Stimulated activated CD8-positive, alpha-beta memory T cell treated with anti-CD3 and anti-CD28 coated beads, Interleukin-4, amount 100 ng/mL, for 4 hours (primary cell): Measurements from ENCODE around the gene SNRNP40.
A peak's percentile ranks its signal among the peaks of the same experiment; 100 is the strongest.

ENCODE experiments used
- DNase-seq, 2 donors: peaks; one replicate each; pipeline ENCODE4 v3.0.0-alpha.2; 2020; ENCODE audit warnings: low read depth in 2 of 2, low spot score in 1 of 2

SNRNP40 gene

GRCh38 chr1:31296486-31297276 lies at the start of gene SNRNP40, which contains the start of gene ZCCHC17:
TSS of gene SNRNP40 (minus strand) at chr1:31296788. CDS start at chr1:31296751, 37 bp downstream.
TSS of gene ZCCHC17 (plus strand) at chr1:31297032. CDS start at chr1:31310099, 13,067 bp downstream.
- DNase-seq, result peak; percentile 81 to 89

- no peak for DNase-seq
Observed at GRCh38 chr1:31345635-31346034, 49.0 kb upstream of the SNRNP40 start.

DNA sequence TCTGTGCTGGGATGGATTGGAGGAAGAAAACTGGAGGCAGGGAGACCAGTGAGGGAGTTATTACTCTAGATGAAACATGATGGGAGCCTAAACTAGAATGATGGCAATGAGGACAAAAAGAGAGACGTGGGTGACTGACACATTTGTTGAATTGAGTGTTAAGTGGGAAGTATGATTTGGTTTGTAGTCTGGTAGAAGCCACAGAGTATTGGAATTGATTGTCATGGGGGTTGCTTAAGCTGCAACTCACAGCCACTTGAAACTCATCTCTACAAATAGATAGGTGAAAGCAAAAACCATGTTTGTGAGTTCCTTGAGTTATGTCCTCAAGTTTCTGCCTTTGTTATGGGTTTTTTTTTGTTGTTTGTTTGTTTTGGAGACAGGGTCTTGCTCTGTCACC lies 47.9 kb upstream of the SNRNP40 start:
- DNase-seq, result no peak

DNA sequence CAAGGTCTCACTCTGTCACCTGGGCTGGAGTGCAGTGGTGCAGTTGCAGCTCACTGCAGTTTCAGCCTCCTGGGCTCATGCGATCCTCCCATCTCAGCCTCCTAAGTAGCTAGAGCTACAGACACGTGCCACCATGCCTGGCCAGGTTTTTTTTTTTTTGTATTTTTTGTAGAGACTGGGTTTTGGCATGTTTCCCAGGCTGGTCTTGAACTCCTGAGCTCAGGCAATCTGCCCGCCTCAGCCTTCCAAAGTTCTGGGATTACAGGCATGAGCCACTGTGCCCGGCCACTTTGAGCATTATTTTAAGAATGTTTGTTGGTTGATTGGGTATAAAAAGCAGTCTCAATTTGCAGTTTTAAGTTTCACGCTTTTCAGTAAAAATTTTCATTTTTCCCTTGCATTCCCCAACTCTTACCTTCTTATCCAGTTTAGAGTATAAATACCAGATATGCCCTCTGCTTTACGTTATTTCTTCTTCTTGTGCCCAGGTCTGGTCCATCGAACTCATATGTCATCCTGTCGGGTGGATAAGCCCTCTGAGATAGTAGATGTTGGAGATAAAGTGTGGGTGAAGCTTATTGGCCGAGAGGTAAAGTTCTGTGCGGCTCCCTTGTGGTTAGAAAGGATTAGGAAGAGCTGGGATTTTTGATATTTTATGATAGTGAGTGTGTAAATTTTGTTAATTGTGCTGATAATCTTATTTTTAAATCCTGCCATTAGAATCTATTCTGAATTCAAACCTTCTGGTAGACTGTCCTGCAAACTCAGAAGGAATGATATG lies 40.3 kb upstream of the SNRNP40 start:
- DNase-seq, result no peak

- no peak for DNase-seq
Observed at GRCh38 chr1:31335007-31335406, 38.4 kb upstream of the SNRNP40 start.

GRCh38 chr1:31327381-31327780 lies 30.8 kb upstream of the SNRNP40 start:
- no peak for DNase-seq

DNA sequence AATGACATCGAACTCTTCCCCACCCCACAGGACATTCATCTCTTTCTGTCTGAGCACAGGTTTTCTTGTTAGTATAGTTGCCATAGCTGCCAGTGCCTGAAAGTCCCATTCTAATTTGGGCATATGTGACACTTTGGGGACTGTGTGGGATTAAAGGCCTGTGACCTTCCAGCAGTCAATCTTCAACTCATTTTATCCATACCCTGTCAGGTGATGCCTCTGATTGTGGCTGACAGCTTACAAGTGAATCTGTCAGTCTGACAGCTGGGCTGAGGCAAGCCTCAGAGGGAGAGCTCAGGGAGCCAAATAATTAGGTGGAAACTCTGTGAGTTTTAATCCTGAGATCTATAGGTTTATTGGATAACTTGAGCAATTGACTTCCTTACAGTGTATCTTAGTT lies 29.9 kb upstream of the SNRNP40 start:
- DNase-seq, result no peak

GRCh38 chr1:31324992-31325391 lies 28.4 kb upstream of the SNRNP40 start:
- DNase-seq, result no peak

DNA sequence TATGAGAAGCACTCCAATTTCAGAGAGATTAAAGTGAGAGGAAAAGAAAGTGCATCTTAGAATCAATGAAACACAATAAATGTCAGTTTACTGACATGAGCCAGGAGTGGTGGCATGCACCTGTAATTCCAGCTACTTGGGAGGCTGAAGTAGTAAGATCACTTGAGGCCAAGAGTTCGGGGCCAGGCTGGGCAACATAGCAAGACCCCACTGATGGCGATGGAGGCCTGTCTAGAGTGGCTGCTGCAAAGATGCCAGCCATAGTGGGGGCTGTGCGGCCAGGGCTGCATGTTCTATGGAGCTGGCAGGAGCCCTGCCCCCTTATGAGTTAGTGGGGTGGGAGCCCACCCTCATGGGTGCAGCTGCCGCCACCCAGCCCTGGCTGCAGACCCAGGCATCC lies 27.5 kb upstream of the SNRNP40 start:
- no peak for DNase-seq

DNA sequence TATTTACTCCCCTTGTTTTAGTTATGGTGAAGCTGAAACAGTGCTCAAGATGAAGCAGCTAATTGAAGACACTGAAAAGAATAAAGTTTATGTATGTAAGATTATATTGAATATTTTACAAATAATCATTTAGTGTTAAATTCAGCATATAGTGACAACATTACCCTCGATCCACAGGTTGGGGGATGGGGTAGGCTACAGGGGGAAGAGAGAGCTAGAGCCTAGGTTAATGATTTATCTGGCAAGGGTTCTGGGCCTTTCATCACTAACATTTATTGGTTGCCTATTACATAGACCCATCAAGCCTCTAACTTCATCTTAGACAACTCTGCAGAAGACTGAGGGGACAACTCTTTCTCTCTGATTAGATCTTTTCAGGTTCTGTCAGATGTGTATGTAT lies 21.6 kb upstream of the SNRNP40 start:
- DNase-seq, result no peak

GRCh38 chr1:31315902-31316301 lies 19.3 kb upstream of the SNRNP40 start:
- DNase-seq, result no peak

DNA sequence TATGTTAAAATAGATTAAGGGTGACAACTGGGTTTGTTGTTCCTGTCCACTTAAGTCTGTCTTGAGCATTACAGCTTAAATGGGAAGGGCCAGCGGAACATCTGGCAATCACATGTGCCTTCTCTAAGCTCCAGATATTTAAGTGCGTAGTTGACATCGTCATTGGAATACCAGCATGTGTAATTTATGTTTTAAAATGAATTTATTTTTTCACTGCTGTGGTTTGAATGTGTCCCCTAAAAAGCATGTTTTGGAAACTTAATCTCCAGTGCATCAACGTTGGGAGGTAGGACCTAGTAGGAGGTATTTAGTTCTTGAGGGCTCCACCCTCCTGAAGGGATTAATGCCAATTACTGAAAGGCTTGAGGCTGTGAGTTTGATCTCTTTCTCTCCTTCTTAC lies 13.6 kb upstream of the SNRNP40 start:
- no peak for DNase-seq

DNA sequence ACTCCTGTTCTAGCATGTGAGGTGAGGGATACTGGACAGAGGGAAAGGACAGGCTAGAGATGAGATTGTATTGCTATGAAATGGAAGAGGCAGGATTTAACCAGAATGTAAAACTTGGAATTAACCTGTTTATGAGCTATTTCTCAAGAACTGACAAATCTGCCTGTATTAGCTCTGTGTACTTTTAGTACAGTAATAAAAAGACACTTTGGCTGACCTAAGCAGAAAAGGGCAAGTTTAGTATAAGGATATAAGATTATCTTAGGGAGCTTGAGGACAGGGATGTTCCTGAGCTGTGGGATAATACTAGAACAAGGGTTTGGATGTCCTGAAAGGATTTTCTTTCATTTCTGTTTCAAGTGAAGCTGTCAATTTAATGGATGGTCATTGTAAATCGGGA lies 11.4 kb upstream of the SNRNP40 start:
- no peak for DNase-seq

DNA sequence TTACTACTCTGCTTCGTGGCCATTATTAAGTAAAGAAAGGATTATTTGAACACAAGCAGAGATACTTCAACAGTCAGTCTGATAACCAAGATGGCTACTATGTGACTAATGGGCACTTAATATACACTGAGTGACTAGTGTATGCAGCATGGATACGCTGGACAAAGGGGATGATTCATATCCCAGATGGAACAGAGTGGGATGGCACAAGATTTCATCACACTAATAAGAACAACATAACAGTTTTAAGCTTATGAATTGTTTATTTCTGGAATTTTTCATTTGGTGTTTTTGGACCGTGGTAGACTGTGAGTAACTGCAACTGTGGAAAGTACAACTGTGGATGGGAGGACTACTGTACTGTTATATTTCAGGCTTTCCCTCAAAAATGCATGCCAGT lies 9.7 kb upstream of the SNRNP40 start:
- DNase-seq, result no peak

GRCh38 chr1:31302709-31303441 lies 6.3 kb upstream of the SNRNP40 start:
- DNase-seq, result no peak

DNA sequence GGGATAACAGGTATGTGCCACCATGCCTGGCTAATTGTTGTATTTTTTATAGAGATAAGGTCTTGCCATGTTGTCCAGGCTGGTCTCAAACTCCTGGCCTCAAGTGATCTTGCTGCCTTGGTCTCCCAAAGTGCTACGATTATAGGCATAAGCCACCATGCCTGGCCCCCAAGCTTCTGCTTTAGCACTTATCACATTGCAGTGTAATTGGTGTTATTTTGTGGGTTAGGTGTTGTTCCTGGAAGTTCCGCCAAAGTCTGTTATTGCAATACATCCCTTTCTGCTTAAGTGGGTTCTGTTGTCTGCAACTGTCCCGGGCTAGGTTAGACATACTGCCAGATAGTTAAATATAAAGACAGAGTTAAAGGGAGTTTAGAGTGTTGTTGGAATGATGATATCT lies 3.6 kb upstream of the SNRNP40 start:
- no peak for DNase-seq

GRCh38 chr1:31299365-31299764 lies 2.8 kb upstream of the SNRNP40 start:
- DNase-seq, result no peak

GRCh38 chr1:31297277-31298247 lies 974 bp upstream of the SNRNP40 start:
- DNase-seq, result no peak

- no peak for DNase-seq
Observed at GRCh38 chr1:31295874-31296485, 608 bp downstream of the SNRNP40 start.

DNA sequence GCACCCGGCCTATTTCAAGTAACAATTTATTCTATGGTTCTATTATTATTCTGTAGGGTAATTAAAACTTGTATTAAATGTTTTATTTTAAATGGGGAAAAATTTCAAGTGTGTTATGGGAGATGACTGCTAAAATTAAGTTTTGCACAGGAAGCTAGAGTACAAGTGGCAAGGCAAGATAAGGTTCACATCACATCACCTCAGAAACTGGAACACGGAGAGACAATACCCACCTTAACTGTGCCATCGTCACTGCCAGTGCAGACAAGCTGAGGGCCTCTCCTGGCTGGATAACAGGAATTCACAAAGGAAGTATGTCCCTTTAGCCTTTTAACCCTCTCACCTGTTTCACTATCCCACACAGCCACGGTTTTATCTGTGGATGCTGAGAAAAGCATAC lies 7.6 kb downstream of the SNRNP40 start:
- DNase-seq, result no peak
